HepG2 (cell line): Measurements from ENCODE around the gene ARHGEF16. TPM values are rescaled to one million over a fixed set of nuclear protein-coding genes. Genes with fewer than 3 reads are reported as not detected.

Experiments
- DNMT1 ChIP-seq: sonication (generic); formaldehyde crosslinking; IDR thresholded peaks from 2 replicates; pipeline ENCODE4 v1.5.1; 2020; ENCODE audit warnings: mild to moderate bottlenecking, missing genetic modification reagents
- FOXM1 ChIP-seq: sonication (generic); formaldehyde crosslinking; IDR thresholded peaks from 2 replicates; pipeline ENCODE4 v1.5.0; 2020; ENCODE audit warnings: missing genetic modification reagents
- NR3C1 ChIP-seq: sonication (generic); formaldehyde crosslinking; IDR thresholded peaks from 2 replicates; pipeline ENCODE4 v1.4.0; 2020; ENCODE audit warnings: missing genetic modification reagents
- SAP130 ChIP-seq: IDR thresholded peaks from 2 replicates; pipeline ENCODE4 v1.6.1; 2016; ENCODE audit warnings: low read depth
- YY1 ChIP-seq: IDR thresholded peaks from 2 replicates; pipeline ENCODE4 v1.6.1; 2011; ENCODE audit warnings: low read length, low read depth, moderate library complexity, mild to moderate bottlenecking; ENCODE audit not compliant: insufficient read depth, insufficient replicate concordance
- ZMYM3 ChIP-seq: sonication (generic); formaldehyde crosslinking; IDR thresholded peaks from 2 replicates; pipeline ENCODE4 v1.5.1; 2020; ENCODE audit warnings: mild to moderate bottlenecking, missing genetic modification reagents
- ZNF256 ChIP-seq: sonication (generic); formaldehyde crosslinking; conservative IDR thresholded peaks from 2 replicates; pipeline ENCODE4 v1.4.0; 2020; ENCODE audit warnings: missing genetic modification reagents
- ZNF350 ChIP-seq: sonication (generic); formaldehyde crosslinking; IDR thresholded peaks from 2 replicates; pipeline ENCODE4 v1.4.0; 2020; ENCODE audit warnings: mild to moderate bottlenecking, low read depth, missing genetic modification reagents, borderline replicate concordance
- ZNF644 ChIP-seq: IDR thresholded peaks from 2 replicates; pipeline ENCODE4 v1.6.1; 2016; ENCODE audit warnings: low read depth
- ZZZ3 ChIP-seq: sonication (generic); formaldehyde crosslinking; IDR thresholded peaks from 2 replicates; pipeline ENCODE4 v1.4.0; 2020; ENCODE audit warnings: missing genetic modification reagents, mild to moderate bottlenecking, borderline replicate concordance
- polyA plus RNA-seq, 8 experiments: library from polyadenylated mRNA; depleted of rRNA in 3 of 8; stranded (reverse) in 7 of 8; unstranded in 1 of 8; fragments of >200 nt; fragmentation: Illumina TruSeq in 4 of 8; extraction: Trizol in 4 of 8; gene quantifications; 2 replicates each; pipeline versions ENCODE4 v1.2.1 to v1.2.3, GENCODE V29; 2011 to 2016; ENCODE audit warnings: low read depth in 4 of 8, missing spikeins in 1 of 8, mixed read lengths in 1 of 8; ENCODE audit not compliant: insufficient read depth in 1 of 8
- total RNA-seq, 5 experiments: library from RNA; depleted of rRNA; stranded (reverse); fragments of >200 nt; fragmentation: Illumina TruSeq; extraction: Trizol; gene quantifications; 2 replicates each; pipeline ENCODE4 v1.2.3, GENCODE V29; 2016; ENCODE audit warnings: low read depth in 1 of 5
- TF ChIP-seq, protein P1 (sequence below): sonication (generic); formaldehyde crosslinking; IDR thresholded peaks from 2 replicates; pipeline ENCODE4 v1.4.0; 2020; ENCODE audit warnings: mild to moderate bottlenecking, missing genetic modification reagents
- TF ChIP-seq, protein P2 (sequence below): sonication (generic); formaldehyde crosslinking; IDR thresholded peaks from 2 replicates; pipeline ENCODE4 v1.5.0; 2020; ENCODE audit warnings: missing genetic modification reagents, mild to moderate bottlenecking, borderline replicate concordance
- TF ChIP-seq, protein P3 (sequence below): sonication (generic); formaldehyde crosslinking; IDR thresholded peaks from 2 replicates; pipeline ENCODE4 v1.9.0; 2021; ENCODE audit warnings: missing genetic modification reagents, borderline replicate concordance
- TF ChIP-seq, protein P4 (sequence below): sonication (generic); formaldehyde crosslinking; conservative IDR thresholded peaks from 2 replicates; pipeline ENCODE4 v1.5.0; 2020; ENCODE audit warnings: missing genetic modification reagents
- TF ChIP-seq, protein P5 (sequence below): IDR thresholded peaks from 2 replicates; pipeline ENCODE4 v1.4.0; 2020; ENCODE audit warnings: mild to moderate bottlenecking, missing genetic modification reagents
- TF ChIP-seq, protein P6 (sequence below): sonication (generic); formaldehyde crosslinking; conservative IDR thresholded peaks from 2 replicates; pipeline ENCODE4 v1.4.0; 2020; ENCODE audit warnings: missing genetic modification reagents

Gene ARHGEF16
- total and polyA plus RNA-seq, 2 of the 13 experiments (the other 11 are each of a cell fraction or from before 2014, with no cell fraction given): 20.3 to 39.9 TPM

DNA sequence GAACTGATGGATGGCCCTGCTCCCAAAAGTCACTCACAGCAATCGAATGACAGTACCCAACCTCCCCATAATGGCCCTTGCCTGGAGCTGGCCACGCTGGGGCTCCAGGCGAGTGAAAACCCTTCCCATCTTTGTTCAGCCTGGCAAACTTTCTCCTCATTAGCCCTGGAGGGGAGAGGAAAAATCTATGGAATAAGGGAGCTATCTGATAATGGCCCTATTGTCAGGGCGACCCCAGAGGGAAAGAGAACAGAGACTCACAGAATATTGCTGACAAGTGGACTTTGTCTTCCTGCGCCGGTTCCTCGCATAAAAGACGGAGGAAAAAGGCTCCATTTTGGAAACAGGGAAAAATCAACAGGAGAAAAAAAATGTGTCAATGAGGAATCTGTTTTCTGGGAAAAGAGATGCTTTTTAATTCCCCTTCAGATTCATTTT is 13.0 kb upstream of the ARHGEF16 start (continued):
- TF ChIP-seq, protein P1, sequence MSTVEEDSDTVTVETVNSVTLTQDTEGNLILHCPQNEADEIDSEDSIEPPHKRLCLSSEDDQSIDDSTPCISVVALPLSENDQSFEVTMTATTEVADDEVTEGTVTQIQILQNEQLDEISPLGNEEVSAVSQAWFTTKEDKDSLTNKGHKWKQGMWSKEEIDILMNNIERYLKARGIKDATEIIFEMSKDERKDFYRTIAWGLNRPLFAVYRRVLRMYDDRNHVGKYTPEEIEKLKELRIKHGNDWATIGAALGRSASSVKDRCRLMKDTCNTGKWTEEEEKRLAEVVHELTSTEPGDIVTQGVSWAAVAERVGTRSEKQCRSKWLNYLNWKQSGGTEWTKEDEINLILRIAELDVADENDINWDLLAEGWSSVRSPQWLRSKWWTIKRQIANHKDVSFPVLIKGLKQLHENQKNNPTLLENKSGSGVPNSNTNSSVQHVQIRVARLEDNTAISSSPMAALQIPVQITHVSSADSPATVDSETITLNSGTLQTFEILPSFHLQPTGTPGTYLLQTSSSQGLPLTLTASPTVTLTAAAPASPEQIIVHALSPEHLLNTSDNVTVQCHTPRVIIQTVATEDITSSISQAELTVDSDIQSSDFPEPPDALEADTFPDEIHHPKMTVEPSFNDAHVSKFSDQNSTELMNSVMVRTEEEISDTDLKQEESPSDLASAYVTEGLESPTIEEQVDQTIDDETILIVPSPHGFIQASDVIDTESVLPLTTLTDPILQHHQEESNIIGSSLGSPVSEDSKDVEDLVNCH: no peak
- peak; percentile 16 for TF ChIP-seq YY1
- TF ChIP-seq, protein P2, sequence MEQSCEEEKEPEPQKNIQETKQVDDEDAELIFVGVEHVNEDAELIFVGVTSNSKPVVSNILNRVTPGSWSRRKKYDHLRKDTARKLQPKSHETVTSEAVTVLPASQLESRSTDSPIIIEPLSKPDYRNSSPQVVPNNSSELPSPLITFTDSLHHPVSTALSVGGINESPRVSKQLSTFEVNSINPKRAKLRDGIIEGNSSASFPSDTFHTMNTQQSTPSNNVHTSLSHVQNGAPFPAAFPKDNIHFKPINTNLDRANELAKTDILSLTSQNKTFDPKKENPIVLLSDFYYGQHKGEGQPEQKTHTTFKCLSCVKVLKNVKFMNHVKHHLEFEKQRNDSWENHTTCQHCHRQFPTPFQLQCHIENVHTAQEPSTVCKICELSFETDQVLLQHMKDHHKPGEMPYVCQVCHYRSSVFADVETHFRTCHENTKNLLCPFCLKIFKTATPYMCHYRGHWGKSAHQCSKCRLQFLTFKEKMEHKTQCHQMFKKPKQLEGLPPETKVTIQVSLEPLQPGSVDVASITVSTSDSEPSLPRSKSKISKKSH: no peak
- no peak for TF ChIP-seq FOXM1 (CRISPR knock-in tag)
- TF ChIP-seq, protein P3, sequence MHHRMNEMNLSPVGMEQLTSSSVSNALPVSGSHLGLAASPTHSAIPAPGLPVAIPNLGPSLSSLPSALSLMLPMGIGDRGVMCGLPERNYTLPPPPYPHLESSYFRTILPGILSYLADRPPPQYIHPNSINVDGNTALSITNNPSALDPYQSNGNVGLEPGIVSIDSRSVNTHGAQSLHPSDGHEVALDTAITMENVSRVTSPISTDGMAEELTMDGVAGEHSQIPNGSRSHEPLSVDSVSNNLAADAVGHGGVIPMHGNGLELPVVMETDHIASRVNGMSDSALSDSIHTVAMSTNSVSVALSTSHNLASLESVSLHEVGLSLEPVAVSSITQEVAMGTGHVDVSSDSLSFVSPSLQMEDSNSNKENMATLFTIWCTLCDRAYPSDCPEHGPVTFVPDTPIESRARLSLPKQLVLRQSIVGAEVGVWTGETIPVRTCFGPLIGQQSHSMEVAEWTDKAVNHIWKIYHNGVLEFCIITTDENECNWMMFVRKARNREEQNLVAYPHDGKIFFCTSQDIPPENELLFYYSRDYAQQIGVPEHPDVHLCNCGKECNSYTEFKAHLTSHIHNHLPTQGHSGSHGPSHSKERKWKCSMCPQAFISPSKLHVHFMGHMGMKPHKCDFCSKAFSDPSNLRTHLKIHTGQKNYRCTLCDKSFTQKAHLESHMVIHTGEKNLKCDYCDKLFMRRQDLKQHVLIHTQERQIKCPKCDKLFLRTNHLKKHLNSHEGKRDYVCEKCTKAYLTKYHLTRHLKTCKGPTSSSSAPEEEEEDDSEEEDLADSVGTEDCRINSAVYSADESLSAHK (CRISPR knock-in tag): no peak
- TF ChIP-seq, protein P4, sequence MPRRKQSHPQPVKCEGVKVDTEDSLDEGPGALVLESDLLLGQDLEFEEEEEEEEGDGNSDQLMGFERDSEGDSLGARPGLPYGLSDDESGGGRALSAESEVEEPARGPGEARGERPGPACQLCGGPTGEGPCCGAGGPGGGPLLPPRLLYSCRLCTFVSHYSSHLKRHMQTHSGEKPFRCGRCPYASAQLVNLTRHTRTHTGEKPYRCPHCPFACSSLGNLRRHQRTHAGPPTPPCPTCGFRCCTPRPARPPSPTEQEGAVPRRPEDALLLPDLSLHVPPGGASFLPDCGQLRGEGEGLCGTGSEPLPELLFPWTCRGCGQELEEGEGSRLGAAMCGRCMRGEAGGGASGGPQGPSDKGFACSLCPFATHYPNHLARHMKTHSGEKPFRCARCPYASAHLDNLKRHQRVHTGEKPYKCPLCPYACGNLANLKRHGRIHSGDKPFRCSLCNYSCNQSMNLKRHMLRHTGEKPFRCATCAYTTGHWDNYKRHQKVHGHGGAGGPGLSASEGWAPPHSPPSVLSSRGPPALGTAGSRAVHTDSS: no peak
- TF ChIP-seq ZNF644: no peak
- TF ChIP-seq, protein P5, sequence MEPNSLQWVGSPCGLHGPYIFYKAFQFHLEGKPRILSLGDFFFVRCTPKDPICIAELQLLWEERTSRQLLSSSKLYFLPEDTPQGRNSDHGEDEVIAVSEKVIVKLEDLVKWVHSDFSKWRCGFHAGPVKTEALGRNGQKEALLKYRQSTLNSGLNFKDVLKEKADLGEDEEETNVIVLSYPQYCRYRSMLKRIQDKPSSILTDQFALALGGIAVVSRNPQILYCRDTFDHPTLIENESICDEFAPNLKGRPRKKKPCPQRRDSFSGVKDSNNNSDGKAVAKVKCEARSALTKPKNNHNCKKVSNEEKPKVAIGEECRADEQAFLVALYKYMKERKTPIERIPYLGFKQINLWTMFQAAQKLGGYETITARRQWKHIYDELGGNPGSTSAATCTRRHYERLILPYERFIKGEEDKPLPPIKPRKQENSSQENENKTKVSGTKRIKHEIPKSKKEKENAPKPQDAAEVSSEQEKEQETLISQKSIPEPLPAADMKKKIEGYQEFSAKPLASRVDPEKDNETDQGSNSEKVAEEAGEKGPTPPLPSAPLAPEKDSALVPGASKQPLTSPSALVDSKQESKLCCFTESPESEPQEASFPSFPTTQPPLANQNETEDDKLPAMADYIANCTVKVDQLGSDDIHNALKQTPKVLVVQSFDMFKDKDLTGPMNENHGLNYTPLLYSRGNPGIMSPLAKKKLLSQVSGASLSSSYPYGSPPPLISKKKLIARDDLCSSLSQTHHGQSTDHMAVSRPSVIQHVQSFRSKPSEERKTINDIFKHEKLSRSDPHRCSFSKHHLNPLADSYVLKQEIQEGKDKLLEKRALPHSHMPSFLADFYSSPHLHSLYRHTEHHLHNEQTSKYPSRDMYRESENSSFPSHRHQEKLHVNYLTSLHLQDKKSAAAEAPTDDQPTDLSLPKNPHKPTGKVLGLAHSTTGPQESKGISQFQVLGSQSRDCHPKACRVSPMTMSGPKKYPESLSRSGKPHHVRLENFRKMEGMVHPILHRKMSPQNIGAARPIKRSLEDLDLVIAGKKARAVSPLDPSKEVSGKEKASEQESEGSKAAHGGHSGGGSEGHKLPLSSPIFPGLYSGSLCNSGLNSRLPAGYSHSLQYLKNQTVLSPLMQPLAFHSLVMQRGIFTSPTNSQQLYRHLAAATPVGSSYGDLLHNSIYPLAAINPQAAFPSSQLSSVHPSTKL (CRISPR knock-in tag): peak; percentile 14; the same call in 1 of the 2 replicates
- TF ChIP-seq ZMYM3 (CRISPR knock-in tag): no peak
- no peak for TF ChIP-seq SAP130
- TF ChIP-seq NR3C1 (CRISPR knock-in tag): no peak
- TF ChIP-seq DNMT1 (CRISPR knock-in tag): no peak
- TF ChIP-seq ZNF256 (CRISPR knock-in tag): no peak
- no peak for TF ChIP-seq ZZZ3 (CRISPR knock-in tag)
- TF ChIP-seq ZNF350 (CRISPR knock-in tag): no peak
- TF ChIP-seq, protein P6, sequence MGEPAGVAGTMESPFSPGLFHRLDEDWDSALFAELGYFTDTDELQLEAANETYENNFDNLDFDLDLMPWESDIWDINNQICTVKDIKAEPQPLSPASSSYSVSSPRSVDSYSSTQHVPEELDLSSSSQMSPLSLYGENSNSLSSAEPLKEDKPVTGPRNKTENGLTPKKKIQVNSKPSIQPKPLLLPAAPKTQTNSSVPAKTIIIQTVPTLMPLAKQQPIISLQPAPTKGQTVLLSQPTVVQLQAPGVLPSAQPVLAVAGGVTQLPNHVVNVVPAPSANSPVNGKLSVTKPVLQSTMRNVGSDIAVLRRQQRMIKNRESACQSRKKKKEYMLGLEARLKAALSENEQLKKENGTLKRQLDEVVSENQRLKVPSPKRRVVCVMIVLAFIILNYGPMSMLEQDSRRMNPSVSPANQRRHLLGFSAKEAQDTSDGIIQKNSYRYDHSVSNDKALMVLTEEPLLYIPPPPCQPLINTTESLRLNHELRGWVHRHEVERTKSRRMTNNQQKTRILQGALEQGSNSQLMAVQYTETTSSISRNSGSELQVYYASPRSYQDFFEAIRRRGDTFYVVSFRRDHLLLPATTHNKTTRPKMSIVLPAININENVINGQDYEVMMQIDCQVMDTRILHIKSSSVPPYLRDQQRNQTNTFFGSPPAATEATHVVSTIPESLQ (CRISPR knock-in tag): no peak
